Measurements from ENCODE around the gene TNK1. TPM values are rescaled to one million over a fixed set of nuclear protein-coding genes. Genes with fewer than 3 reads are reported as not detected.

The TNK1 gene
- total and polyA plus RNA-seq, 9 of the 15 experiments (the other 6 are each of a cell fraction or from before 2014, with no cell fraction given): 0.28 to 5.2 (median 2.1) TPM

- TF ChIP-seq MYC (IDR thresholded peaks at IDR 0.05; ENCODE audit: low read depth, low read length) (no peak), MYC (CRISPR knock-in tag; IDR thresholded peaks at IDR 0.05; ENCODE audit: borderline replicate concordance, low read depth) (no peak), PBX2 (CRISPR knock-in tag; IDR thresholded peaks at IDR 0.05; ENCODE audit: low read depth) (no peak), PBX2 (tag; conservative IDR thresholded peaks at IDR 0.05; ENCODE audit: low read depth) (no peak), NR0B1 (IDR thresholded peaks at IDR 0.05; ENCODE audit: partially characterized antibody) (no peak), ZNF583 (CRISPR knock-in tag; IDR thresholded peaks at IDR 0.05) (no peak), HDAC2 (IDR thresholded peaks at IDR 0.05) (no peak)
Measured at GRCh38 chr17:7411427-7411750, 30.5 kb downstream of the TNK1 start (continued).
